HG02623 (cell line): ENCODE measurements around the gene TNK1.
A peak's percentile ranks its signal among the peaks of the same experiment; 100 is the strongest.

ENCODE experiments used
- ATAC-seq: cut with Tn5 transposase; IDR thresholded peaks from one replicate; pipeline ENCODE4 v1.9.1; 2021; ENCODE audit warnings: moderate library complexity; ENCODE audit not compliant: unreplicated experiment

The TNK1 gene

DNA sequence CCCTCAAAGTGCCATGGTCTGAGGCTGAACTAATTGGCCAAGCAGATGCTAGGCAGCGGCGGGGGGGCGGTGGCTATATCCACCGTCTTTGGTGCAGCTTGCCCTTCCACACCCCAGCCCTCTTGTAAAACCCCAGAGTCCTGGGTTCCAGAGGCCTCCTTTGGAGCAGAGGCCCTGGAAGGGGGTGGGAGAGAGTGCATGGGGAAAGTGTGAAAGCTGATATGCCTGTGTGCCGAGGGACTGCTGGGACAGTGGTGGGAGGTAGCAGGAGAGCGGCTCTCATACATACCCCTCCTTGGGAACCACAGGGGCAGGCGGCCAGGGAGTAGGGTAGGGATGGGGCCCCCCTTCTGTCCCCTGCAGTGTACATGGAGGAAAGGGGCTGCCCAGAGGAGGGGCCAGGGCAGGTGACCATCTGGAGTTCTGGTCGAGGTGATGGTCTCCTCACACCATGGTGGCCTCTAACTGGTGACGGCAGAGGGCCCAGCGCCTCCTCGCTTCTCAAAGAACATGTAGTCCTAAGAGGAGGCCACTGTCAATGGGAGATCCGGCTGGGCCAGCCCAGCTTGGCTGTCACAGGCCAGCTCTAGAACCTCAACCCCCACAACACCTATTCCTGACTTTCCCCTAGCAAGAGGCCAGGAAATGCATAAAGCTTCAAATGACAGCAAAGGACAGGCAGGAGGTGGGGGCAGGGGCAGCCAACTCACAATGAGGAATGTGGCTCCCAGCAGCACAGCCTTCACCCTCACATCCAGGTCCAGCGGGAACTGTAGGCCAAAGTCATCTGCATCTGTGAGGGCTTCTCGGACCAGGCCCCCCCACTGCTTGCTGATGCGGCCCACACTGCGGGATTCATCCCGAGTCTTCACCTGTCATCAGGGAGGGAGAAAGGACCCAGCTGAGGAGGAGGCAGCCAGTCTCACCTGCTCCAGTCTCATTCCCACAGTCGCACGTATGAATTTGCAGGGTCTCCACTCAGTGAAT, 9.3 kb downstream of the TNK1 start:
- no peak for ATAC-seq

- ATAC-seq: no peak
Measured at GRCh38 chr17:7391307-7391706, 10.4 kb downstream of the TNK1 start.

DNA sequence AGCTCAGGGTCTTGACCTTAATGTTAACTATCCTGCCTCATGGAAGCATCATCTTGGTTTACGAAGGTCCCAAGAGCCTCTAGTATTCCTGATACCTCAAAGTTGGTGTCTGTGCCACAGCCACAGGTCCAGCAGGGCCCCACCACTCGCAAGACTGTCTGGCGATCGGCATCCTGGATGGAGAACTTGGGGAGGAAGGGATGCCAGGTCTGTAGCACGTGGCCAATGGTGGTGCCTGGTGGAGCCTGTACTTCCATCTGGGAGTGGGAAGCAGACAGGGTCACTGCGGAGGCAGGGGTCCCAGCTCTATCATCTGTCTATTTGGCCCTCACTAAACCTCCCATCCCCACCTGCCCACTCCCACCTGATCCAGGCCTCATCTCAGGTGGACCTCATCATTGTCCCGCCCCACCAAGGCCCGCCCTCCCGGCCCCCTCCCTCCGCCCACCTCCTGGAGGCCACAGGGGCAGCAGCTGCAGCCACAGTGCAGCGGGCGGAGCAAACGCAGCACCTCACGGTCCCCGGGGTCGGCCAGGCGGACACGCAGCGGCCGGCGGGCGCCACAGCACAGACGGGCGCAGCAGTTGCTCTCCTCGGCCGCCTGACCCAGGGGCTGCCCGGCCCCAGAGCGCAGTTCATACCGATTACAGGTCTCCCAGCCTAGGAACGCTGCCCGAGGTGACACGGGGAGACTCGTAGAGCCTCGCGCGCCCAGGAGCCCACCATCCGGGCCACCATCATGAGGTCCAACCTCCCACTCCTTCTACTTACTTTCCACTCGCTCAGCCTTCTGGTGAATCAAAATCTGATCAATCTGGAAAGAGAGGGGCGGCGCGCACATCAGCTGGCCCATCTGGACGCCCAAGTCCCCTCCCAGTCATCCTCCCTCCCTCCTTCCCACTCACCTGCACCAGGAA, 12.1 kb downstream of the TNK1 start:
- ATAC-seq: no peak

GRCh38 chr17:7393613-7394451, 12.9 kb downstream of the TNK1 start:
- ATAC-seq: peak; percentile 43

DNA sequence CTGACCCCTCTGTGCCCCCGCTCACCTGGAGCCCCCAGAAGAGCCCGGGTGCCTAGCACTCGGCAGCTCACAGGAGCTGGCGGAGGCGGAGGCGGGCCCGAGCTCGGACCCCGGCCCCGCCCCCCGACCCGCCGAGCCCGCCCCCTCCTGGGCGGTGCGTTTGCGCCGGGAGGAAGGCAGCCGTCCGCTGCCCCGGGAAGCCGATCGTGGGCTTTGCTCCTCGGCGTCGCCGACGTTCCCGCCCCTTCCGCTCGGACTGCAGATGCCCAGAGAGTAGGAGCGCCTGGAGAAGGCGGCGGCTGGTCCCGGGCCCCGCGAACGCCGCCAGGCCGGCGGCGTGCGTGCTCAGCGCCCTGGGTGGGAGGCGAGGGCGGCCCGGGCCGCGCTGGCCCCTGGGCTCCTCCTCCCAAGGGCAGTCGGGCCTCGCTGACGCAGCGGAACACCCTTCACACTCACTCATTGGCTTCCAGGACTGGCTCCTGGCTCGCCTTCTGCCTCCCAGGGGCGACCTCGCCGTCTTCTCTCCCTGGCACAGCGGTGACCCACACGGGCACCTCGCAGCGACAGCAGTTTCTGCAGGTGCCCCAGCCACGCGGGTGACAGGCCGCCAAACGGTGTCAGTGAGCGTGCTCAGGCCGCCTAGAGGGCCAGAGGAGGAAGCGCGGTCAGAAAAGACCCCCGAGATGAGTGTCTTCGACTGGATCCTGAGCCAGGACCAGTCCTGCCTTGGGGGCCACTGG, 13.7 kb downstream of the TNK1 start, which contains the start of gene PLSCR3:
Gene PLSCR3, minus strand, starts transcription at position 74 of the 740 bp plus-strand sequence. CDS start 415 bp downstream, outside the sequence.
- ATAC-seq: peak; percentile 58

DNA sequence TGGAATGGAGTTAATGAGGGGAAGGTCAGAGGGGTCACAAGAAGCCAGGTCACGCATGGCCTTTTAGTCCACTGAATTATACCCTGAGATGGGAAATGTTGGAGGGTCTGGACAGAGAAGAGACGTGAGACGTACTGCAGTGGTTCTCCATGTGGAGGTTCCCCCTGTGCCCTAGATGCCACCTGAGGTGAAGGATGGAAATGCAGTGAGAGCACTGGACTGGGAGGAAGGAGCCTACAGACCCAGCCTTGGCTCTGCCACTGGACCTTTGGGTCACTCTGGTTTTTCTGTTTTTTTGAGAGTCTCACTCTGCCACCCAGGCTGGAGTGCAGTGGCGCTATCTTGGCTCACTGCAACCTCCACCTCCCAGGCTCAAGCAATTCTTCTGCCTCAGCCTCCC, 15.3 kb downstream of the TNK1 start:
- ATAC-seq: no peak

DNA sequence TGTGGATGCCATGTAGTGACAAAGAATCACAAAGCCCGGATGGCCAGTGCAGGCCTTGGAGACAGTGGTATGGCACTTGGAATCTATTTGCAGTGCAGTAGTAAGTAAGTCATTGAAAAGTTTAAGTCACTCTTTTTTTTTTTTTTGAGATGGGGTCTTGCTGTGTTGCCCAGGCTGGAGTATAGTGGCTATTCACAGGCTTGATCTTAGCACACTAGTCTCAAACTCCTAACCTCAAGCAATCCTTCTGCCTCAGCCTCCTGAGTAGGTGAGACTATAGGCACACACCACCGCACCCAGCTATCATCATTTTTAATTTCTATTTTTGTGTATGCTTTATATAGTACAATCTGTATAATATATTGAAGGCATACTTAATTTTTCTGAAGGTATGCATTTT, 17.7 kb downstream of the TNK1 start:
- no peak for ATAC-seq

- no peak for ATAC-seq
Measured at GRCh38 chr17:7403043-7403726, 22.3 kb downstream of the TNK1 start.

GRCh38 chr17:7403727-7403976, 22.8 kb downstream of the TNK1 start:
- ATAC-seq: no peak

DNA sequence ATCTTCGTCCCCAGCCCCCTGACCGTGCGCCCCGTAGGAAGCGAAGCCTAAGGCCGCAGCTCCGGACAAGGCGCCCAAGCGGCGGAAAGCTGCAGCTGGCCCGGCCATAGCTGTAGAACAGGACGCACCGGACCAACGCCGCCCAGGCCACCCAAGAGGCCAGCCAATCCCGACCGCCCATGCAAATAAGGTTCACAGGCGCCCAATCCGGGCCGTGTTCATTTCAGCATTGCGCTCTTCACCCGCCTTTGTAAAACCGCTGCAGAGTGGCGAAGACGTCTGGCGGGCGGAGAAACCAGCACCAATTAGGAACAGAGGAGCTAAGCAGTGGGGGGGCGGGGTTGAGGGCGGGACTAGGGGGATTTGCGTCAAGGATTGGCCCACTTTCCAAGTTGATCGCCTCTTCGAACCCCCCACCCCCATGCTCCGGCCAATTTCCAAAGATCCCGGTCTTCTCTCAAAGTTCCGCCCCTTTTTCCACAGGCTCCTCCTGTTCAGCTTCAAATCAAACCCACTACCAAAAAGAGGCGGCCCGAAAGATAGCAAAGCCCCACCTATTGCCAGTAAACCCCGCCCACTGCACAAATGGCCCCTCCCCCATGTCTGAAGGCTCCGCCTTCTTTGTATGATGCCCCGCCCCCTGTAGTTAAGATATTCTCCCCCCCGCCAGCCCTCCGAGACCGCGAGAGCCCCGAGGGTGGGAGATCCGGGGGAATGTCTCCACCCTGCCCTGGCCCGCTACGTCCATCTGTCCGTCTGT, 23.3 kb downstream of the TNK1 start, which contains the start of gene TMEM256:
Gene TMEM256, minus strand, starts transcription at position 121 of the 760 bp plus-strand sequence. Its CDS starts 13 bp downstream, at position 108.
- ATAC-seq: peak; percentile 93

DNA sequence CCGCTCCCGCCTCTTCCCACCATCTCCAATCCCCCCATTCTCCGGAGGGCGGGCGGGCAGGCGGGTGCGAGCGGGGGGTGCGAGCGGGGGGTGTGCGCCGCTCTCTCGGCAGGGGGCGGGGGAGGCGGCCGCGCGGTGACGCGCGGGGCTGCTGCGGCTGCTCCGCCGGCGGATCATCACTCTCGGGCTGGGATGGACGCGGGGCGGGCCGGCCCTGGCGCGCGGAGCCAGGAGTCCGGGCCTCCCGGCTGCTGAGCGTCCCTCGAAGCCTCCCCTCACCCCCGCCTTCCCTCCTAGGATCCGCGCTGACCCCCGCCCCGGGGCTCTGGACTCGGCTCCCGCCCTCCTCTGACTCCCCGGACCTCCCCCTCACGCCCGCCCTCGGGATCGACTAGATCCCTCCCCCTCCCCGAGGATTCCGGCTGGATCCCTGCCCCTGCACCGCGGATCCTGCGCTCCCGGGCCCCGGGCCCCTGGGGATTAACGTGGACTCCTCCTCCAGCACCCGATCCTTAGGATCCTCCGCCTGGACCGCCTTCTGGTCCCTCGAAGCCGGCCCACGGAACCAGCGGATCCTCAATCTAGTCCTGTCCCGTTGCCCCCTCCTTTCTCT, 24.0 kb downstream of the TNK1 start:
- ATAC-seq: no peak

DNA sequence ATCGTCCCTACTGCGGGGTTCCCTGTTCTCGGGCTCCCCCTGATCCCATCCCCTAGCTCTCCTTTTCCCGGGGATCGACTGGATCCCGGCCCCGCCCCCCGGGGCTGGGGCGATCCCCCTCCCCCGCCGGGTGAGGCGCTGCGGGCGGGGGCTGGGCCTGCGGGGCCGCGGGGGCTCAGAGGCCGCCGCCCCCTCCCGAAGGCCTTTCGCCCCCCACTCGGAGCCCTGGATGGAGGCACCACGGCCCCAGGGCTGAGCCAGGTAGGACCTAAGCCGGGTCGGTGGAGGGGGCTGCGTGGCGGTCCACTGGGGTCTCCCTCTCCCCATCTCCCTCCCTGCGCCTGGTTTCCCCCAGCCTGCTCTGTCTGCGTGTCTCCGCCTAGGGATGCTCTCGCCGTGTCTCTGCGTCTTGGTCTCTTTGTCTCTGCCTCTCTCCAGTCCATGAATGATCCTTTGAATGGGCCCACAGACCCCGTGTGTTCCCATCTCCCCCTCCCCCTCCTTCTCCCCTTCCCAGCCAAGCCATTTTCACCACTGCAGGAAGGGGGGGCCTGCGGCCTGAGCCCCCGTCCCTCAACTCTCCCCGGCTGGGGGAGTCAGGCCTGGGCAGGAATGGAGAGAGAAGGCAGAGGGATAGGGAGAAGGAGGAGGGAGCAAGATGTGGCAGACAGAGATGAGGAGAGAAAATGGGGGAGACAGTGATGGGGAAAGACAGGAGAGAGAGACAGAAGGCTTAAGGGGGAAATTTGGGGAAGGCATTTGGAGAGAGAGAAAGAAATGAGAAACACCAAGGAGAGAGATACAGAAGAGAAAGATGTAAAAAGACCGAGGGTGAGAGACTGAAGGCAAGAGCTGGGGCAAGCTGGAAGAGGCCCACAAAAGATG, 24.7 kb downstream of the TNK1 start:
- no peak for ATAC-seq

GRCh38 chr17:7406235-7406825, 25.4 kb downstream of the TNK1 start:
- ATAC-seq: no peak

DNA sequence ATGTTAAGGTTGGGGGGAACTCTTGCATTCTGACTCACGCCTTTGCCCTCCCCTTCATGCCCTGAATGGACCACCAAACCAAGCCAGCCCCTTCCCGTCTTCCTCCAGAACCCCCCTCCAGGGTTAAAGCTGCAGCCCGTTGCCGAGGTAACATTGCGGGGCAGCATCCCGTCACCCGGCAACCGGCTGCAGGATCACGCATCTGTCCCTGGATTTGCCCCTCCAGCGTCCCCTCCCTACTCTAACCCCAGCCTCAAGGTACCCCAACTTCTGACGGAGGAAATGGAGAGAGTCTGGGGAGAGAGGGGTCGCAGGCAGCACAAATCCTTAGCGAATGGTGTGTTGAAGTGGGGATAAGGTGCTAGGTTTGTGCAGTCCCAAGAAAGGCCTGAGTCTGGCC, 26.2 kb downstream of the TNK1 start:
- ATAC-seq: no peak

- ATAC-seq: no peak
Measured at GRCh38 chr17:7407485-7408251, 26.8 kb downstream of the TNK1 start, which contains the start of gene NLGN2. Gene NLGN2, plus strand, starts transcription at chr17:7407845. Its CDS starts 411 bp downstream, at chr17:7408256.

DNA sequence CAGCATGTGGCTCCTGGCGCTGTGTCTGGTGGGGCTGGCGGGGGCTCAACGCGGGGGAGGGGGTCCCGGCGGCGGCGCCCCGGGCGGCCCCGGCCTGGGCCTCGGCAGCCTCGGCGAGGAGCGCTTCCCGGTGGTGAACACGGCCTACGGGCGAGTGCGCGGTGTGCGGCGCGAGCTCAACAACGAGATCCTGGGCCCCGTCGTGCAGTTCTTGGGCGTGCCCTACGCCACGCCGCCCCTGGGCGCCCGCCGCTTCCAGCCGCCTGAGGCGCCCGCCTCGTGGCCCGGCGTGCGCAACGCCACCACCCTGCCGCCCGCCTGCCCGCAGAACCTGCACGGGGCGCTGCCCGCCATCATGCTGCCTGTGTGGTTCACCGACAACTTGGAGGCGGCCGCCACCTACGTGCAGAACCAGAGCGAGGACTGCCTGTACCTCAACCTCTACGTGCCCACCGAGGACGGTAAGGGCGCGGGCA, 27.4 kb downstream of the TNK1 start:
- no peak for ATAC-seq
